UCSD-AML1 (cell line): ENCODE measurements around the gene GAL3ST3.
"Not testable (repeated sequence)": the region's sequence is repeated elsewhere in the genome, so short reads cannot be mapped to it uniquely, and the experiment has no call there.

Experiments
- DNase-seq: peaks from one replicate; lab custom pipeline; 2025; ENCODE audit not compliant: unreplicated experiment; lab: John Stamatoyannopoulos, UW

Gene GAL3ST3

DNA sequence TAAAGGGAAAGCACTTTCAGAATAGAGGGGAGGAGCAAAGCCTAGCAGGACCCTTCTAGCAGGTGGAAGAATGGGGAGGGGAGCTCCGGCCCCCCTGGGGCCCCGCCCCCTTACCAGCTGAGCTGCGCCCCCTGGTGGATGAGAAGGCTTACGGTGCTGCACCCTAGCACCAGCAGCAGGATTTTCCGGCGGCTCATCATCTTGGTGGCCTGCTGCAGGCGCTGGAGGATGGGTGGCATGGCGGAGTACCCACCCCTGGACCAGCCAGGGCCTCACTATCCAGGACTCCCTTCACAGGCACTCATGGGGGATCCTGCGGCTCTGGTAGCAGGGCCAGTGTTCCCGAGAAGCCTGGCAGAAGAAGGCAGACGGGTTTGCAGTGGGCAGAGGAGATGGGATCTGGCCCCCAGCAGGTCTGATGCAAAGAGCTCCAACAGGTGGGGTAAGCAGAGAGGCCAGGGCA lies 3.8 kb downstream of the GAL3ST3 start:
- DNase-seq = peak; percentile 78

DNA sequence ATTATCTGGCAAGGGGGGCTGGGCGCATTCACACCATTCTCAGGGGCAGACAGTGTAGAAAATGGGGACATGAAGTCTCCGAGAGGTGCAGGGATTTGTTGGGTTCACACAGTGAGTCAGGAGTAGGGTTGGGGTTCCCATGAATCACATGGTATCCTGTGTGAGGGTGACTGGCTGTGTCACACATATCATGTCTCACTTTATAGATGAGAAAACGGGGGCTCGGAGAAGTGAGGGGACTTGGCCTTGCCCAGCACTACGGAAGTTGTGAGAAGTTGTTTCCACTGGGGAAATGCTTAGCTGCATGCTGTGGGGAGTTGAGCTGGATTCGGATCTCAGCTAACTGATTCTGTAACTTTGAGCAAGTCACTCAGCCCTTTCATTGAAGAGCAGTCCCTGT lies 4.2 kb downstream of the GAL3ST3 start:
- no peak for DNase-seq

DNA sequence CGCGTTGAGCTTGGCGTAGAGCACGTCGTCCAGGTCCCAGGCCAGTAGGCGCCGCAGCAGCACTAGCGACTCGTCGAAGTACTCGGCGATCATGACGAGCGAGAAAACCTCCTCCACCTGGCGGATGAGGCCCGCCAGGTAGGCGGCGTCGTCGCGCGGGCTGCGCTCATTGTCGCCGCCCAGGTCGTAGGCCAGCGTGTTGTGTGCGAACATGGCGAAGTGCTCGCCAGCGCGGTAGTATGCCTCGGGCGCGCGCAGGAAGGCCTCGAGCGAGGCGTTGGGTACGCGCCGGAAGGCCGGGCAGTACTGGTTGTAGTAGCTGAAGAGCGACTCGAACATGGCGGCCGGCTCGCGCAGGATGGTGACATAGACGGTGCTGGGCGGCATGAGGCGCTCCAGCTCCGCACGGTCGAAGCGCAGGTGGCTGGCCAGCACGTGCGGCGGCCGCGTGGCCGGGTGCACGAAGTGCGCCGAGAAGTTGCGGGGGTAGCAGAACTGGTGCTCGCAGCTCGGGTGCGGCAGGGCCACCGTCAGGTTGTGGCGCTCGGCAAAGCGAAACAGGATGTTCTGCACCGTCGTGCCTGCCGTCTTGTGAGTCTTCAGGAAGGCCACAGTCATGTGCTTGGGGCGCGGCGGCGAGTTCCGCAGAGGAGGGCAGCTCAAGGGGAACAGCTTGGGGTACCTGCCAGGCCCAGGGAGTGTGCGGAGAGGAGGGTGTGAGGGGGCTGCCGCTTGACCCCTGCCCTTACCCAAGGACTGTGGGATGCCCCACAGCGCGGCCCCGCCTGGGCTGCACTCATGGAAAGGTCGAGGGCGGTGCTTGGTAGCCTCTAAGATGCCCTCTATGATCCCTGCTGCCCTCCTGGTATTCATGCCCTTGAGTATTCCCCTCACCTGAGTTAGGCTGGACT lies 5.7 kb downstream of the GAL3ST3 start:
- DNase-seq = no peak

DNA sequence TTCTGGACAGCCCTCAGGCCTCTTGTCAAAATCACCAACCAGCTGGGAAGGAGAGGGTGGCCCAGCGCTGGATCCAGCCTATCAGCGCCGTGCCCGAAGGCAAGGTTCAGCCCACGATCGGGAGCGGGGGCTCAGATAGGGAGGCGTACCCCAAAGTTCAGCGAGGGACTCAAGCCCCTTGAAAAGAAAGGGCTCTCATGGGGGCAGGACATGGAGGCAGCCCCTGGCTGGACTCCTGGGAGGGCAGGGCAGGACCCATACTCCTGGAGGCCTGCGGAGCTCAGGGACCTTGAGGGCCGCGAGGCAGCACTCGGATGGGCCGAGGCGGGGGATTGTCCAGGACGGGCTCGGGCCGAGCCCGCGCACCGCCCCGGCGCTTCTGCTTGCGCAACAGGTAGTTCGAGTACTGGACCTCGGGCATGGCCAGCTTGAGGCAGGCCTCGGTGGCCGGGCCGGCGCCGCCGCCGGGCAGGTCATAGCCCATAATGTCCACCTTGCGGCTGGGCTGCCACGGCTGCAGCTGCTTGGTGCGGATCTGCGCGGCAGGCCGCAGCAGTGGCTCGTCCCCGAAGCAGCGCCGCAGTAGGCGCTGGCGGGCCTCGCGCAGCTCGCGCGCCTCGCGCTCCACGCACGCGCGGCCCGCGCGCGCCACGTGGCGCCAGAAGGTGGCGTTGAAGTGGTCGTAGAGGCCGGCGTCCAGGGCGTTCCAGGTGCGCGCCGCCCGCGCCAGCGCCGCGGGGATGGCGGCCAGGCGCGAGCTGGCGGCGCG lies 6.5 kb downstream of the GAL3ST3 start:
- DNase-seq = no peak

DNA sequence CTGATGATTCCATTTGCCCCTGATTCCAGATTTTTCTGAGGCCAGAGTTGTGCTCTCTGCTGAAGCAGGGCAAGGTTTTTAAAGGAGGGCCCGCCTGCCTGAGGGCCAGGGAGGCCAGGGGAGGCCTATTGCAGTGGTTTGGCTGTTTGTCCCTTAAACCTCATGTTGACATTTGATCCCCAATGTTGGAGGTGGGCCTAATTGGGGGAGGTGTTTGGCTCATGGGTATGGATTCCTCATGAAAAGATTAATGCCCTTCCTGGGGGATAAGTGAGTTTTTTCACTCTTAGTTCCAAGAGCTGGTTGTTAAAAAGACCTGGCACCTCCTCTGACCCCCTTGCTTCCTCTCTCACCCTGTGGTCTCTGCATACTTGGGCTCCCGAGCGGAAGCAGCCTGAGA lies 9.2 kb downstream of the GAL3ST3 start:
- no peak for DNase-seq

DNA sequence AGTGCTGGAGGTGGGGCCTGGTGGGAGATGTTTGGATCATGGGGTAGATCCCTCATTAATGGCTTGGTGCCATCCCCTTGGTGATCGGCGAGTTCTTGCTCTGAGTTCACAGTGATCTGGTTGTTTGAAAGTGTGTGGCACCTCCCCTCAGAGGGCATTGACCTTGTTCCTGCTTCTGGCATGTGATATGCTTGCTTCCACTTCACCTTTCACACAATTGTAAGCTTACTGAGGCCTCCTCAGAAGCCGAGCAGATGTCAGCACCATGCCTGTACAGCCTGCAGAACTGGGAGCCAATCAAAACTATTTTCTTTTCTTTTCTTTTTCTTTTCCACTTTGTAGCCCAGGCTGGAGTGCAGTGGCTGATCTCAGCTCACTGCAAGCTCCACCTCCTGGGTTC lies 11.6 kb downstream of the GAL3ST3 start:
- no peak for DNase-seq

DNA sequence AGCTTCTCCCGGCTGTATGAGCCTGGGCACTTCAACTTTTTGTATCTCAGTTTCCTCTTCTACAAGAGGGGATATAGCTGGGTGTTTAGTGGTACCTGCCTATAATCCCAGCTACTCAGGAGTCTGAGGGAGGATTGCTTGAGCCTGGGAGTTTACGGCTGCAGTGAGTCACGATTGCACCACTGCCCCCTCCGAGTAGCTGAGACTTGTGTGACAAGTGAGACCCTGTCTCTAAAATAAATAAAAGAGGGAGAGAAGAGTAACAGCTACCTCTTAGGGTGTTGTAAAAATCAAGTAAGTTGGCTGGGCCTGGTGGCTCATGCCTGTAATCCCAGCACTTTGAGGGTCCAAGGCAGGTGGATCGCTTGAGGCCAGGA lies 12.6 kb downstream of the GAL3ST3 start:
- no peak for DNase-seq

DNA sequence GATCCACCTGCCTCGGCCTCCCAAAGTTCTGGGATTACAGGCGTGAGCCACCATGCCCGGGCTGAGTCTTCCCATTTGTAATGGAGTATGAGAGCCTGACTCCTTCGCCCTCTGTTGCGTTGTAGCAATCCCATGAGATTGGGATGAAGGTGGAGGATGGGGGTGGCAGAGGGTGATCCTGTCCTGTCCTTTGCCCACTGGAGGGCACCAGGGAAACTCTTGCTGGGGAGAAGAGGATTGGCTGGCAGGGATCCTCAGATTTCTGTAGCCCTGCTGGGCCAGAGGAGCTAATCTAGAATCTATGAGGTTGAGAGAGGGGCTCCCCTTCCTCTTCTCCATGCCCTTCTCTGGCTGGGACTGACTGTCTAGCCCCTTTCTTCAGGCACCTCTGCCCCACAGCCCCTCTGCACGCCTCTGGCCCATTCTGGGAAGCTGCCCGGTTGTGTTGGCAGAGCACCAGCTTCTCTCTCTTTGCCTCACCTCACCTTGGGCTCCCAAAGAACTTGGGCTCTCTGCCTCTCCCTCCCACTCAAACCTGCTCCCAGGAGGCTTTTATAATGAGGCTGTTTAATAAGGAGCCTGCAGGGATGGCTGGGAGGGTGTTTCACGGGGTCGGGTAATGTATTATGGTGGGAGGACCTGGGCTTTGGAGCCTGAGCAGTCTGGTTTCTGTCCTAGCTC lies 13.2 kb downstream of the GAL3ST3 start:
- no peak for DNase-seq

DNA sequence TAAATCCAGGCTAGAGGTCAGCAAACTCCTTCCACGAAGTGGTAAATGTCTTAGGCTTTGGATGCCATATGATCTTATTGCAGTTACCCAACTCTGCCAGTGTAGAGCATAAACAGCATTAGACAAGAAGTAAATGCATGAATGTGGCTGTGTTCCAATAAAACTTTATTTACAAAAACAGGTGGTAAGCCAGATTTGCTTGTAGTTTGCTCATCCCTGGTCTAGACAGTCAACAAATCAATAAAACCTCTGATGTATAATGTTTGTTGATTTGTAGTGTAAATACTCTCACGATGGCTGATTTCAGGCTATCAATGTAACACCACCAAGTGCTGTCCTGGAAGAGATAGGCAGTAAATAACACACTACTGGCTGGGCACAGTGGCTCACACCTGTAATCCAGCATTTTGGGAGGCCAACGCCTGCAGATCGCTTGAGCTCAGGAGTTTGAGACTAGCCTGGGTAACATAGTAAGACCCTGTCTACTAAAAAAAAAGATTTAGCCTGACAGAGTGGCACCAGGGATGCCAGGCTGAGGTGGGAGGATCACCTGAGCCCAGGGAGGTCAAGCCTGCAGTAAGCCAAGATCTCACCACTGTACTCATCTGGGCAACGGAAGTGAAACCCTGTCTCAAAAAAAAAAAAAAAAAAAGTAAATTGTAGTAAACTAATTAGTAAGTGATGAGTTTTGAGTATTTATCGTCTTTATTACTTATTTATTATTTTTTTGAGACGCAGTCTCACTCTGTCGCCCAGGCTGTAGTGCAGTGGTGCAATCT lies 15.8 kb downstream of the GAL3ST3 start:
- DNase-seq = no peak

DNA sequence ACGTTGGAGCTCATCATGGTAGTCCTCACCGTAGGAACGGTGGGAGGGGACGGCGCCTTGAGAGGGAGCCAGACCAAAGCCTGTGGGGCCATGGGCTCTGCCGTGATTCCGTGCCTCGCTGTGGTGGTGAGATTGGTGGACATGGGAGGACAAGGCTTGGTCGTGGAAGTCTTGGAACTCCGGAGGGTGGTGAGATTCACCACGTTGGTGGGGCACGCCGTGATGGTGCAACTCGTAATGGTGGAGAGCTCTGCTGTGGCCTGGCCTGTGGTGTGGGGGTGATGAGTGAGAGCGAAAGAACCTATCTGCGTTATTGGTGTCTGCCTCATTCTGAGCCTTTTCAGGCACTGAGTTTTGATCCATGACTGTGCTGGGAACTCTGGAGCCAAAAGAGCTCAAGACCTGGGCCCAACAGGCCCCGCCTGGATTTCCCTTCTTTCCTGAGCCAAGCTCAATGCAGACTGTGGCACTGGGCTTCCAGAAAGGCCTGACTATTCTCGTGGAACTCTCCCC lies 22.9 kb downstream of the GAL3ST3 start, which contains the start of gene CATSPER1:
TSS of gene CATSPER1 (minus strand) at position 463 of the 513 bp plus-strand sequence. CDS start at position 363, 100 bp downstream.
- no peak for DNase-seq

DNA sequence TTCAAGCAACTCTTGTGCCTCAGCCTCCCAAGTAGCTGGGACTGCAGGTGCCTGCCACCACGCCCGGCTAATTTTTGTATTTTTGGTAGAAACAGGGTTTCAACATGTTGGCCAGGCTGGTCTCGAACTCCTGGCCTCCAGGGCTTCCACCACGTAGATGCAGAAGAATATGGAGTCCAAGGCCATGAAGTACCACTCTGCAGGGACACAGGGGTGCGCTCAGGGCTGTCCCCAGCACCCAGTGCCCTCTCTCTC lies 25.8 kb downstream of the GAL3ST3 start:
- DNase-seq = not testable (repeated sequence)

DNA sequence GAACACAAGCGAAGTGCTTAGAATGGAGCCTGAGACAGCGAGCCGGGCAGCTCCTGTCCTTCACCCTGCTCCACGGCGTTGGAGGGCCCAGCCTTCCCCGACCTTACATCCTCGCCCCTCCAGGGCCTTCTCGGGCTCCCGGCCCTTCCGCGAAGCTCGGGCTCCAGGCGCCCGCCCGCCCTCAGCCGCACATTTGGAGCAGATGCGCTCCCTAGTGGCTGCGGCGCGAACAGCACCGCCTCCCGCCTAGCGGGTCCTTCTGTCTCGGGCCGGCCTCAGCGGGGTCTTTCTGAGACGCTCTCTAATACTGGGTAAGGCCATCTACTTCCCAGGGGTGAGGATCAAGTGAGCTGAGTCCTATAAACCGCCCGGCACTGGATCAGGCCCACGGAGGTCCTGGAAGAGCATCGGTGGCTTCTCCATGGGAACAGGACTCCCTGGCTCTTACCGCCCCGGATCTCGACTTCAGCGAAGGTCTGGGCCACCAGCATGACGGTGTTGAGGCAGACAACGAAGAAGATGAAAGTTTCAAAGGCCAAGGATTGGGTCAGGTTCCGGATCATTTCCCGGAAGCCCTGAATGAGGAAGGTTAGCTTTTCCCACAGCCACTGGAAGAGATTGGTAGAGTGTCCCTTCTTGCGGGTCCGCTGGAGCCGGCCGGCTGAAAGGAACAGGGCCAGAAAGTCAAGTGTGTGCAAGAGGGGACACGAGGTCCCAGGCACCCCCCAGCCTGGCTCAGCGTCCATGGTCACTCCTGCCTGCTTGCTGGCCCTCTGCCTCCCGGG lies 26.4 kb downstream of the GAL3ST3 start:
- DNase-seq = peak; percentile 79

DNA sequence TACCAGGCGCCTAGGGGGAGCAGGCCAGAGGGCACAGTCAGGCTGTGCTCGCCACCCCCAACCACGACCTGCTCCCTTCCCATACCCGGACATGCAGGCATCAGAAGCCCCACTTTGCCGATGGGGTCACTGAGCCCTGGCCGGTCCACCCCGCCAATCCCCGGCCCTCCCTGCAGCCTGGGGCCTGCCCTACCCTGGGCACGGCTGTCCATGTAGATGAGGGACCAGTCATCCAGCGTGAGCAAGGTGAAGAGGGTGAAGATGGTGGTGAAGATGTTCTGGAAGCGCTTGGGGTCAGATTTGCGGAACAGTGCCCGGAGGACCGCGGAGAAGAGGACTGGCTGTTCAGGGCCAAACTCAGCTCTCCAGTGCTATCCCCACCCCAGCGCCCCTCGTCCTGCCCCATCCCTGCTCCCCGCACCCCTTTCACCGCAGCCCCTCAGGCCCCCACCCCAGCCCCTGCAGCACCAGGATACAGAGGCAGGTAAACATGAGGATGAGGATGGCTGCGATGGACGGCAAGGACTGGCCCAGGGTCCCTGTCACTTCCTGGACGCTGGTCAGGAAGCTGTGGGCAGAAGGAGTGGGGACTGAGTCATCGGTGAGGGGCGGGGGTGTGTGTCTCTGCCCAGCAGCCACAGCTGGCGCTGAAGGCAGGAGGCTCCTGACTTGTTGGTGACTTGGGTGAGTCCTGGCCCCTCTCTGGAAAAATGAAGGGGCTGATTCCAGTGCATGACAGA lies 28.2 kb downstream of the GAL3ST3 start:
- DNase-seq = peak; percentile 81

DNA sequence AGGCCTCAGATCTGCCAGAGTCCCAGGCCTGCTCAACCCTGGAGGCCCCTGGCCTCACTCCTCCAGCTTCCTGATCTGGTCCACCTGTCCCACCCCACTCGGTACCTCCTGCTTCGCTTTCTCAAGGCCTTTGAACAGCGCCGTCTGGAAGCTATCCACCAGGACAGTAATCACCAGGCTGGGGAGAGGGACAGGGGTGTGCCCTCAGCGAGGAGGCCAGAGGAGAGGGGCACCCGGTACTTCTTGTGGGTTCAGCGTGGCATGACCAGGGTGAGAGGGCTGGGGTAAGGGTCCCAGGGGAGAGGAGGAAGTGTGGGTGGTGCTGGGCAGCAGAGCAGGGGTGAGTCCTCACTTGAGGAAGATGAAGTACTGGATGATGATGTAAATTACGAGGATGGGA lies 28.7 kb downstream of the GAL3ST3 start:
- no peak for DNase-seq

DNA sequence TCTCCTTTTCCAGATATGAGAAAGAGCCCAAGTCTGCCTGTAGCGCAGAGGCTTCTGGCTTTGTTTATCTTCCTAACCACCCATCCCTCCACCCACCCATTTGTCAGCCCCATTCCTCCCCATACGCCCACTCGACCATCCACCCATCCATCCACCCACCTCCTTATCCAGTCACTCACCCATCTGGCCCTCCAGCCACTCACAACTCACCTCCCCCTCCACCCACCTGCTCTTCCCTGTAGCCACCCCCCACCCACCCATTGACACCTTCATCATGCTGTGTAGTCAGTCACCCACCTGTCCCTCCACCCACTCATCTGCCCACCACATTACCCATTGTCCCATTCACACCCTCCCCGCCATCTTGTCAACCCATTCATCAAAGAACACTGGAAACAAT lies 31.6 kb downstream of the GAL3ST3 start:
- no peak for DNase-seq

DNA sequence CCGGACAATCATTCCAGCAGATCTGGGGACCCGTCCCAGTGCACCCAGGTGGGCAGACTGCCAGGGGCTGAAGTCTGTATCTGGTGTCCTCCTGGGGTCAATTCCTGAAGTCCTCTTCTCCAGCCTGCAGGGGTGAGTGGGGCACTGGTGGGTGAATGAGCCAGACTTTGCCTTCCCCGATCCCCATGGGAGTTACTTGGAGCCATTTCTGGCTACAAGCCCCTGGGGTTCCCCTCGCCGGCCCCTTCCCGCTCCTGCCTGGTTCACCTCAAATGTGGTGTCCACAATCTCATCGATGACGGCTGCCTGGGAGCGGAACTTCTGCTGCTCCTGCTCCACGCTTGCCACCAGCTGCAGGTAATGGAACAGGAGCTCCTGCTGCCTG lies 32.2 kb downstream of the GAL3ST3 start:
- no peak for DNase-seq

DNA sequence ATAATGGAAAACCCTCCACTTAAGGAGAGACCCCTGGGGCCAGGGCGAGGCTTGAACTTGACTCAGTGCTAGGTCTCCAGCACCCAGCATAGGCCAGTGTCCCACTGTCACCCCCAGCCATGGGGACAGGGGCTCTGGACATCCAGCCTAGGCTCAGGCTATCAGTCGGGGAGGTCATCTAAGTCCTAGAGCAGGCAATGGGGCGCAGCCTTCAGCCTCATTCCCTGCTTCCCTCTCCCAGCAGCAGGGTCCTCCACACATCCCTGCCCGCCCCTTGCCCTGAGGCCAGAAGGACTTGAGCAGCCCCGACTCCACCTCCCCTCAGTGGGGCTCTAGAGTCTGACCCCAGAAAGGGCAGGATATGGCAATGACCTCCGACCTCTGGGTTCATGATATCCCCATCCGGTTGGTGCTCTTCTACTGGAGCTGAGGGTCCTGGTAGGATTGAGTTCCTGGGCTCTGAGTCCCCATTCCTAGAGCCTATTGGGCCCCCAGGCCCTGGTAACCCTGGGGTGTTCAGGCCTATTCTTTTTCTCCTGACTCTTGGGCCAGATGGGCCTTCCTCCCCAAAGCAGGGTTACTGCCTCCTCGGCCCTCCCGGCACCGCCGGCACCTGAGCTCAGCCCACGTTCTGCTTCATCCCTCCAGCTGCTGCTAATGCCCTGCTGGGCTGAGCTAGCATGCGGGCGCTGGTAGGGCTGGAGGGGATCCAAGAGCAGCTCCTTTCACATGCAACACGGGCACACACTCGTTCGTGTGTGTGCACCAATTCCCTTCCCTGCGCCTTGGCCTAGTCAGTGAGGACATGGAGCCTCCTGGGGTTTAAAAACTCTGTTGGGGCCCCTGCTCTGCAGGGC lies 32.8 kb downstream of the GAL3ST3 start:
- DNase-seq = no peak

DNA sequence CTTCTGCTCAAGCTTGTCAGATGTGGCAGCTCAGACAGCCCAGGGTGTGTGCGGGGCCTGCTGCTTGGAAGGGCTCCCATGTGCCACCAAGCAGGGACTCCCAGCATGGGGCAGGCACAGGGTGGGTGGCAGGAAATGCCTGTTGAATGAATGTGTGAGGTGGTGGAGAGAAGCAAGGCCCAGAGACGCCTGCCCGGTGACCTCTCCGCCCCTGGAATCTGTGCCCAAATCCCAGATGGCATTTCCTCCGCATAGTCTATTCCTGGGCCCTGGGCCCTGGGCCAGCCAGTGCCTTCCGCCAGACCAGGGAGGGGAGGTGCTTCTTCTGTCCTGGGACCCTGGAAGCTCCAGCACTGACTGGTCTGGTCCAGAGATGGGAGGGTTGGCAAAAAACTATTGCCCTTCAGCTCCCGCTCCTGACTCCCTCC lies 33.5 kb downstream of the GAL3ST3 start:
- no peak for DNase-seq
